ENCODE measurements around the gene FAM107A.

The FAM107A gene

DNA sequence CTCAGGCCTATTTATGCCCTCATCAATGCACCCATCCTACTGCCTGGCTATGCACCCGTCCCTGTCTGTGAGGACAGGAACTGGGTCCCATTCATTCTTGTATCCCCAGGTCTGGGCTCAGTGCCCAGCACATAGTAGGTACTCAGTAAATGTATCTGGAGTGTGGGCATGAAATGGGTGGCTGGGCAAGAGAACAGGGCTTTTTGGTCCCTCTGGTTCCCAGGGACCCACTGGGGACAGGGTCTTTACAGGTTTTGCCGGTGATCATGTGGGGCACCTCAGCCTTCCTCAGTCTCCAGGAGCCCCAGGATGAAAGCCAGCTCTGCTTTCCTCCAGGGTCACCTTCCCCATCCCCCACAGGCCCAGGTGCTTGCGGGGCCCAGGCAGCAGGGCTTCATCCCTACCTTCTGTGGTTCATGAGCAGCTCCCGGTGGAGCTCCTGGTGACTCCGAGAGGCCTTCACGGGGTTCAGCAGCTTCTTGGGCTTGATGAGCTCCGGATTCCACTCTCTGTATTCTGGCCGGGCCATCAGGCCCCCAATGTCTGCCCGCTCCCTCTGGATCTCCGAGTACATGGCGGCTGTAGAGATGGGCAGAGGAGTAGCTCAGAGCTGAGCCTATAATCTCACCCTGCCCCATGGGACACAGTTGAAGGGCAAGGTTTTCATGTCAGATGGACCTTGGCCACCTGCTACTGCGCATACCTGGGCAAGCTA is 7.7 kb downstream of the FAM107A start:
- DNase-seq (ENCODE audit: low spot score) (no peak), ATAC-seq (ENCODE audit: low read depth) (no peak)
- H3K4me1 ChIP-seq (ENCODE audit: insufficient read depth, poor library complexity, severe bottlenecking) = peaks cover 7% of the 10 kb centered on the region
- H3K9me3 ChIP-seq (ENCODE audit: severe bottlenecking) = no peaks in the 10 kb centered on the region
- H3K27ac ChIP-seq (ENCODE audit: poor library complexity, severe bottlenecking) = no peak overlapping the region
- H3K4me3 ChIP-seq (ENCODE audit: severe bottlenecking) = no peak overlapping the region
- H3K36me3 ChIP-seq (ENCODE audit: low read depth) = no peaks in the 10 kb centered on the region
- TF ChIP-seq, protein P1, sequence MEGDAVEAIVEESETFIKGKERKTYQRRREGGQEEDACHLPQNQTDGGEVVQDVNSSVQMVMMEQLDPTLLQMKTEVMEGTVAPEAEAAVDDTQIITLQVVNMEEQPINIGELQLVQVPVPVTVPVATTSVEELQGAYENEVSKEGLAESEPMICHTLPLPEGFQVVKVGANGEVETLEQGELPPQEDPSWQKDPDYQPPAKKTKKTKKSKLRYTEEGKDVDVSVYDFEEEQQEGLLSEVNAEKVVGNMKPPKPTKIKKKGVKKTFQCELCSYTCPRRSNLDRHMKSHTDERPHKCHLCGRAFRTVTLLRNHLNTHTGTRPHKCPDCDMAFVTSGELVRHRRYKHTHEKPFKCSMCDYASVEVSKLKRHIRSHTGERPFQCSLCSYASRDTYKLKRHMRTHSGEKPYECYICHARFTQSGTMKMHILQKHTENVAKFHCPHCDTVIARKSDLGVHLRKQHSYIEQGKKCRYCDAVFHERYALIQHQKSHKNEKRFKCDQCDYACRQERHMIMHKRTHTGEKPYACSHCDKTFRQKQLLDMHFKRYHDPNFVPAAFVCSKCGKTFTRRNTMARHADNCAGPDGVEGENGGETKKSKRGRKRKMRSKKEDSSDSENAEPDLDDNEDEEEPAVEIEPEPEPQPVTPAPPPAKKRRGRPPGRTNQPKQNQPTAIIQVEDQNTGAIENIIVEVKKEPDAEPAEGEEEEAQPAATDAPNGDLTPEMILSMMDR (IDR thresholded peaks at IDR 0.05; ENCODE audit: poor library complexity, severe bottlenecking) = no peak
- H3K27me3 ChIP-seq (ENCODE audit: insufficient read depth, poor library complexity, severe bottlenecking) = no peaks in the 10 kb centered on the region

DNA sequence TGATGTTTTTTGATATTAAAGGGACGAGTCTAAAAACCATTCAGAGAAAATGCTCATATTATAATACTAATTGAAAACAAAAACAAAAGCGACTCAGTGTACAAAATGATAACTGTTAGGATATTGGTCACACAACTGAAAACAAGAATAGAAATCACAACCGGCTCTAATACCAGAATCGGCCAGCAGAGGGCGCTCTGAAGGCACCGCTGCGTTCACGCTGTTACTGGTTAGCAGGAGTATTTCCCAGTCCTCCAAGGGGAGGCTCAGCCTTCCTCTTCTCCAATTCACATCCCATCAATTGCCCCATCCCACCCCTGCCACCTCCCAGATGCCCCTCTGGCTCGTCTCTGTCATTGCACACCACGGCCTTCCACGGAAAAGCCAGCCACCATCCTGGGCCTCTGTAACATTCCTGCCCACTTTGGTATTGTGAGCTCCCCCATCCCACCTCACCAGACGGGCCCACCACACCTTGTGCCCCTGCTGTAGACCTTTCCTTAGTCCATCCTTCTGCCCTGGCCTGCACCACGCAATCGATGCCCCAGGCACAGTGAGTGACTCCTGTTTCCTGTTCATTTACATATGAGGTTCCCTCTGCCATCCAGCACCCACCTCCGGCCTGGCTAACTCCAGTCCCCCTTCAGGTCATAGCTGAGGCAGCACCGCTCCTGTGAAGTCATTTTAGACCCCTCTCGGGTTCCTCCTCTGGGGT is 8.5 kb downstream of the FAM107A start:
- H3K27me3 ChIP-seq (ENCODE audit: insufficient read depth, poor library complexity, severe bottlenecking) = no peaks in the 10 kb centered on the region
- ATAC-seq (ENCODE audit: low read depth) (peak; percentile 58), DNase-seq (ENCODE audit: low spot score) (no peak)
- H3K9me3 ChIP-seq (ENCODE audit: severe bottlenecking) = no peaks in the 10 kb centered on the region
- no peak overlapping the region for H3K27ac ChIP-seq (ENCODE audit: poor library complexity, severe bottlenecking)
- H3K36me3 ChIP-seq (ENCODE audit: low read depth) = no peaks in the 10 kb centered on the region
- H3K4me3 ChIP-seq (ENCODE audit: severe bottlenecking) = no peak overlapping the region
- TF ChIP-seq, protein P1 (IDR thresholded peaks at IDR 0.05; ENCODE audit: poor library complexity, severe bottlenecking) = peak; percentile 95
- peaks cover 14% of the 10 kb centered on the region for H3K4me1 ChIP-seq (ENCODE audit: insufficient read depth, poor library complexity, severe bottlenecking)

DNA sequence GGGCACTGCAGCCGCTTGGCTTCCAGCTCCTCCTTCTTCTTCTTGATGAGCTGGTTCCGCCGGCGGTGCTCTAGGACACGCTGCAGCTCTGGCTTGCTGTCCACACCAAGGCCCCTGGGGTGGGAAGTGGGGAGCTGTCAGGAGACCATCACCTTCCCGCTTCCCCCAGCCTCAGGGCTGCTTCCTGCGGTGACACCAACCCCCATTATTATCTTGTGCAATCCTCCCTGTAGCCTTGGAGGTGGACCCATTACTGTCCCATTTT is 10.0 kb downstream of the FAM107A start:
- H3K4me1 ChIP-seq (ENCODE audit: insufficient read depth, poor library complexity, severe bottlenecking) = peaks cover 19% of the 10 kb centered on the region
- TF ChIP-seq, protein P1 (IDR thresholded peaks at IDR 0.05; ENCODE audit: poor library complexity, severe bottlenecking) = no peak
- ATAC-seq (ENCODE audit: low read depth) (no peak), DNase-seq (ENCODE audit: low spot score) (no peak)
- H3K4me3 ChIP-seq (ENCODE audit: severe bottlenecking) = no peak overlapping the region
- H3K36me3 ChIP-seq (ENCODE audit: low read depth) = no peaks in the 10 kb centered on the region
- H3K27me3 ChIP-seq (ENCODE audit: insufficient read depth, poor library complexity, severe bottlenecking) = no peaks in the 10 kb centered on the region
- no peaks in the 10 kb centered on the region for H3K9me3 ChIP-seq (ENCODE audit: severe bottlenecking)
- H3K27ac ChIP-seq (ENCODE audit: poor library complexity, severe bottlenecking) = no peak overlapping the region

DNA sequence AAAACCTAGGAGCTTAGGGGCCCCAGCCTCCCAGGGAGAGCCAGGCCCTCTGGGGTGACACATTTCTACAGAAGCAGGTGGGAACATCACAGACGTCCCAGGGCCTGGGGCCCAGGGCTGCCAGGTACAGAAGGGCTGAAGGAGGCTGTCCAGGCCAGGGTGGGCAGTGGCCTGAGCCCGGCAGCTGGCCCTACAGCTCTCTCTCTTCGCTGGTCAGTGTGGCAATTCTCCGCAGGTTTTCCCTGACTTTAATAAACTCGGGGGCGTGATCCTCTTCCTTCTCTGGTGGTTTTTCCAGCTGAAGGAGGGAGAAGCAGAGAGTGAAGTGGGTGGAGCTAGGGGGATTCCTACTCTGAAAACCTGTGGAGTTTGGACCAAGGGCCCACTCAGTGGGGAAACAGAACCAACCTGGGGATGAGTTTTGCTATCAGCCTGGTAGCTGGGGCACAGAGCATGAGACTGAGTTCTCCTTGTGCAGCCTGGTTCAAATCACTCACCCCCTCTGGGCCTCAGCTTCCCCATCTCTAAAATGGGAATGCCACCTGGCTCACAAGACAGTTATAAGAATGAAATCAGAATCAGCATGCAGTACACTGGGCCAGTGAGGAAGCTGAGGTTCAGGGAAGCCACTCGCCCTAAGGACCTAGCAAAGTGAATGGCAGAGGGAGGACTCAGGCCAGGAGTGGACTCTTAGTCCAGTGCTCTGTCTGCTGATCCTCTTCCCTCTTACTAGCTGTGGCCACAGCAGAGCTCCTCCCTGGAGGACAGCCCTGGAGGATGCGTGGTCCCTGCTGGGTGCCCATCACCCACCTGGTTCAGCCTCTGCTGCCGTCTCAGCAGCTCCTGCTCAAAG is 10.6 kb downstream of the FAM107A start:
- DNase-seq (ENCODE audit: low spot score) (no peak), ATAC-seq (ENCODE audit: low read depth) (no peak)
- Histone ChIP-seq H3K4me1 (ENCODE audit: insufficient read depth, poor library complexity, severe bottlenecking) (peaks cover 19% of the 10 kb centered on the region), H3K4me3 (ENCODE audit: severe bottlenecking) (no peak overlapping the region), H3K36me3 (ENCODE audit: low read depth) (no peaks in the 10 kb centered on the region), H3K27ac (ENCODE audit: poor library complexity, severe bottlenecking) (no peak overlapping the region), H3K9me3 (ENCODE audit: severe bottlenecking) (no peaks in the 10 kb centered on the region), H3K27me3 (ENCODE audit: insufficient read depth, poor library complexity, severe bottlenecking) (no peaks in the 10 kb centered on the region)
- TF ChIP-seq, protein P1 (IDR thresholded peaks at IDR 0.05; ENCODE audit: poor library complexity, severe bottlenecking) = no peak
